Endothelial cell of umbilical vein (primary cell): Measurements from ENCODE around the gene CD27. TPM values are rescaled to one million over a fixed set of nuclear protein-coding genes. Genes with fewer than 3 reads are reported as not detected.
A peak's percentile ranks its signal among the peaks of the same experiment; 100 is the strongest.

ENCODE experiments used
- BruUV-seq: library from RNA; stranded (reverse); fragments of 400-500 nt; replicated peaks from 2 replicates; lab custom pipeline; 2021; lab: Mats Ljungman, UMichigan
- CTCF ChIA-PET: fragments of 300-600, 350-600 bp; sonication (Branson Sonifier 250); formaldehyde crosslinking; loops from one replicate; lab custom pipeline; 2021; ENCODE audit warnings: antibody characterized with exemption, inconsistent platforms; lab: Charles Lee
- POLR2A ChIA-PET: fragments of 300-600, 350-600 bp; sonication (Branson Sonifier 250); formaldehyde crosslinking; loops from one replicate; lab custom pipeline; 2021; ENCODE audit warnings: antibody characterized with exemption, inconsistent platforms; lab: Charles Lee
- DNase-seq: peaks from one replicate; pipeline ENCODE4 v3.0.0-alpha.2; 2011; ENCODE audit warnings: low read depth, low spot score
- FAIRE-seq: peaks from 2 replicates; lab custom pipeline; 2011; peaks lifted over from hg19 to GRCh38; lab: Jason Lieb, UNC
- H2AFZ ChIP-seq: 2 replicates; pipeline ENCODE4 v1.6.0; 2012; ENCODE audit warnings: low read depth, low read length, control low read depth, inconsistent platforms
- H3K27ac ChIP-seq: 2 replicates; pipeline ENCODE4 v1.5.1; 2011; ENCODE audit warnings: low read depth, mild to moderate bottlenecking, control low read depth, low read length, moderate library complexity; ENCODE audit not compliant: insufficient read depth
- H3K27me3 ChIP-seq, 2 experiments: 2 replicates each; pipeline versions ENCODE4 v1.6.0 to v1.6.1; 2011; ENCODE audit warnings: low read length in 2 of 2, mixed read lengths in 1 of 2; ENCODE audit not compliant: control insufficient read depth in 2 of 2, insufficient read depth in 2 of 2
- H3K36me3 ChIP-seq, 2 experiments: 2 replicates in 1 of 2; 3 replicates in 1 of 2; pipeline ENCODE4 v1.5.1; 2011; ENCODE audit warnings: low read length in 2 of 2, mild to moderate bottlenecking in 1 of 2, moderate library complexity in 1 of 2; ENCODE audit not compliant: control insufficient read depth in 2 of 2, insufficient read depth in 2 of 2; ENCODE audit errors: extremely low read depth in 1 of 2
- H3K4me1 ChIP-seq: 3 replicates; pipeline ENCODE4 v1.5.1; 2011; ENCODE audit warnings: mild to moderate bottlenecking, low read length; ENCODE audit not compliant: control insufficient read depth, insufficient read depth; ENCODE audit errors: extremely low read depth
- H3K4me2 ChIP-seq: 2 replicates; pipeline ENCODE4 v1.6.1; 2011; ENCODE audit warnings: low read length, control low read depth, mixed read lengths; ENCODE audit not compliant: insufficient read depth
- H3K4me3 ChIP-seq, 3 experiments: fragments of 200-600 bp in 1 of 3; sonication (generic), shearing (Covaris generic) in 1 of 3; replicated peaks in 1 of 3; 2 replicates each; pipeline ENCODE4 v1.5.1; 2011 to 2016; ENCODE audit warnings: control low read depth in 3 of 3, low read length in 3 of 3, mild to moderate bottlenecking in 2 of 3, inconsistent platforms in 1 of 3, low read depth in 1 of 3, moderate library complexity in 1 of 3; ENCODE audit not compliant: insufficient read depth in 1 of 3
- H3K79me2 ChIP-seq: 2 replicates; pipeline ENCODE4 v1.6.0; 2012; ENCODE audit warnings: low read length, inconsistent platforms; ENCODE audit not compliant: control insufficient read depth, insufficient read depth
- H3K9ac ChIP-seq: replicated peaks from 2 replicates; pipeline ENCODE3; 2011; ENCODE audit warnings: low read length, control low read depth; ENCODE audit not compliant: insufficient read depth; ENCODE audit errors: extremely low read depth
- H3K9me1 ChIP-seq: replicated peaks from 3 replicates; pipeline ENCODE4 v1.6.0; 2011; ENCODE audit warnings: mild to moderate bottlenecking, low read length; ENCODE audit not compliant: control insufficient read depth, insufficient read depth; ENCODE audit errors: extremely low read depth
- H3K9me3 ChIP-seq: replicated peaks from 2 replicates; pipeline ENCODE4 v1.5.1; 2012; ENCODE audit warnings: low read length, inconsistent platforms; ENCODE audit not compliant: control insufficient read depth, insufficient read depth
- H4K20me1 ChIP-seq: replicated peaks from 2 replicates; pipeline ENCODE3; 2011; ENCODE audit warnings: mild to moderate bottlenecking, low read length; ENCODE audit not compliant: control insufficient read depth, insufficient read depth; ENCODE audit errors: extremely low read depth
- CTCF ChIP-seq, 2 donors: IDR thresholded peaks; 1 replicate in 1 of 2; 2 replicates in 1 of 2; pipeline ENCODE4 v1.5.1; 2011; ENCODE audit warnings: low read length in 2 of 2, mild to moderate bottlenecking in 2 of 2, moderate library complexity in 2 of 2, control low read depth in 1 of 2, inconsistent platforms in 1 of 2, low read depth in 1 of 2; ENCODE audit not compliant: insufficient read depth in 1 of 2; ENCODE audit errors: extremely low read depth in 1 of 2
- EZH2 ChIP-seq: IDR thresholded peaks from 2 replicates; pipeline ENCODE4 v1.6.1; 2012; ENCODE audit warnings: borderline replicate concordance, low read depth, mild to moderate bottlenecking, moderate library complexity, low read length, inconsistent platforms; ENCODE audit not compliant: severe bottlenecking
- FOS ChIP-seq: IDR thresholded peaks from 2 replicates; pipeline ENCODE4 v1.6.1; 2011; ENCODE audit warnings: mild to moderate bottlenecking, low read length, moderate library complexity, borderline replicate concordance; ENCODE audit not compliant: insufficient read depth
- GATA2 ChIP-seq: IDR thresholded peaks from 2 replicates; pipeline ENCODE4 v1.7.0; 2011; ENCODE audit warnings: low read depth, mild to moderate bottlenecking, moderate library complexity, mixed read lengths, low read length; ENCODE audit not compliant: insufficient read length, insufficient read depth
- MAX ChIP-seq: IDR thresholded peaks from 2 replicates; pipeline ENCODE4 v1.6.1; 2011; ENCODE audit not compliant: insufficient read depth, insufficient read length
- MYC ChIP-seq: IDR thresholded peaks from one replicate; pipeline ENCODE4 v1.6.1; 2011; ENCODE audit warnings: mild to moderate bottlenecking, low read depth, low read length
- POLR2A ChIP-seq: IDR thresholded peaks from 2 replicates; pipeline ENCODE4 v1.6.1; 2012; ENCODE audit warnings: low read depth, mild to moderate bottlenecking, control low read depth, low read length
- POLR2AphosphoS5 ChIP-seq: IDR thresholded peaks from 2 replicates; pipeline ENCODE4 v1.6.1; 2012; ENCODE audit warnings: low read depth, mild to moderate bottlenecking, control low read depth, low read length, moderate library complexity; ENCODE audit not compliant: insufficient read depth
- dilution Hi-C: fragments of 300-500 bp; cut with MboI; formaldehyde crosslinking; loops from one replicate; pipeline ENCODE4 v1.15.0; 2019; ENCODE audit warnings: low sequenced_read_pairs; ENCODE audit not compliant: extremely low pct_ligation_motif_present
- intact Hi-C: fragments of 100-400 bp; cut with micrococcal nuclease; formaldehyde crosslinking; loops from one replicate; pipeline ENCODE4 v1.10.0; 2022
- polyA plus RNA-seq, 4 experiments: library from polyadenylated mRNA; depleted of rRNA in 3 of 4; stranded (reverse) in 3 of 4; unstranded in 1 of 4; fragments of >200 nt; gene quantifications; 2 replicates each; pipeline versions ENCODE4 v1.2.1 to v1.2.3, GENCODE V29; 2011 to 2012; ENCODE audit warnings: missing spikeins in 1 of 4
- total RNA-seq: library from RNA; stranded (reverse); gene quantifications from 2 replicates; pipeline ENCODE4 v1.2.3, GENCODE V29; 2021

The CD27 gene
- total and polyA plus RNA-seq, 2 donors (not counting 3 experiments of a cell fraction or from before 2014, with no cell fraction given): not detected

- dilution Hi-C loops: no loop called here
- FAIRE-seq: no peak
- no TSS peak for BruUV-seq
Observed at GRCh38 chr12:6424008-6424347, 20.8 kb upstream of the CD27 start.

GRCh38 chr12:6424866-6425265 is 19.9 kb upstream of the CD27 start:
- Histone ChIP-seq H3K36me3 (no peaks in the 10 kb centered on the region), H3K4me3 (no peak overlapping the region), H2AFZ (no peak overlapping the region), H3K27ac (no peak overlapping the region), H3K79me2 (no peaks in the 10 kb centered on the region), H3K9me1 (no peaks in the 10 kb centered on the region), H3K9ac (no peak overlapping the region), H3K4me2 (no peak overlapping the region), H3K9me3 (no peaks in the 10 kb centered on the region), H4K20me1 (no peaks in the 10 kb centered on the region), H3K27me3 (no peaks in the 10 kb centered on the region), H3K4me1 (peaks cover under 1% of the 10 kb centered on the region)
- CTCF ChIA-PET: interaction anchor here (0.8 to 7.8 kb wide), 8 partner anchors 12 to 116 kb away, joined by 3 to 147 read pairs (median 4); no protein-coding TSS in a partner anchor
- BruUV-seq: no TSS peak
- TF ChIP-seq MAX (no peak), FOS (no peak), CTCF (IDR thresholded peaks at IDR 0.05; ENCODE audit: extremely low read depth in 1 of 2, insufficient read depth in 1 of 2, low read depth in 1 of 2, low read length in 2 of 2) (no peak), MYC (no peak), GATA2 (no peak), POLR2AphosphoS5 (no peak), EZH2 (no peak), POLR2A (no peak)
- FAIRE-seq (no peak), DNase-seq (no peak)
- intact Hi-C loops (no loop called here), dilution Hi-C loops (no loop called here)
- POLR2A ChIA-PET: interaction anchor here (0.7 to 0.8 kb wide), 2 partner anchors 41 to 329 kb away, joined by 3 read pairs; no protein-coding TSS in a partner anchor

More at GRCh38 chr12:6424008-6424347, 20.8 kb upstream of the CD27 start:
- Histone ChIP-seq H3K9me3 (no peaks in the 10 kb centered on the region), H4K20me1 (no peaks in the 10 kb centered on the region), H3K36me3 (no peaks in the 10 kb centered on the region), H3K9ac (no peak overlapping the region), H3K4me1 (no peaks in the 10 kb centered on the region), H3K4me2 (no peak overlapping the region), H3K27me3 (no peaks in the 10 kb centered on the region), H3K4me3 (no peak overlapping the region), H3K9me1 (no peaks in the 10 kb centered on the region), H2AFZ (peak overlapping the region; percentile 65), H3K79me2 (no peaks in the 10 kb centered on the region), H3K27ac (no peak overlapping the region)
- ChIA-PET POLR2A (interaction anchor here (1.1 kb wide), 1 partner anchor 47 kb away, joined by 7 read pairs; the partner anchor contains the start of gene VAMP1), CTCF (interaction anchor here (0.7 to 7.8 kb wide), 25 partner anchors 9 to 189 kb away, joined by 3 to 147 read pairs (median 4); partner anchors contain the start of genes GAPDH, IFFO1, TAPBPL and VAMP1)
- DNase-seq: no peak
- intact Hi-C loops: no loop called here
- TF ChIP-seq MAX (no peak), POLR2AphosphoS5 (no peak), FOS (no peak), EZH2 (no peak)
